ENCODE data around the gene HAPLN1. TPM values are rescaled to one million over a fixed set of nuclear protein-coding genes. Genes with fewer than 3 reads are reported as not detected.

HAPLN1 gene
- polyA plus RNA-seq, 1 experiment: not detected

GRCh38 chr5:83689881-83690280, 30.8 kb downstream of the HAPLN1 start:
- ChIA-PET POLR2A (no interaction called here), CTCF (interaction anchor here (1.7 kb wide), 1 partner anchor 22 kb away, joined by 3 read pairs; no protein-coding TSS in a partner anchor)
- Histone ChIP-seq H3K4me3 (ENCODE audit: low read depth, low read length) (no peak overlapping the region), H3K27me3 (ENCODE audit: control insufficient read depth, insufficient read depth, low read length) (no peaks in the 10 kb centered on the region), H3K27ac (ENCODE audit: low read depth, low read length) (no peak overlapping the region), H3K9me3 (ENCODE audit: control insufficient read depth, insufficient read depth, low read length) (no peaks in the 10 kb centered on the region)
- DNase-seq (ENCODE audit: low read depth, low spot score): no peak
- no peak for TF ChIP-seq CTCF (IDR thresholded peaks at IDR 0.05; ENCODE audit: low read depth, low read length)

GRCh38 chr5:83688281-83688680, 32.4 kb downstream of the HAPLN1 start:
- H3K4me3 ChIP-seq (ENCODE audit: low read depth, low read length): no peak overlapping the region
- no peak for TF ChIP-seq CTCF (IDR thresholded peaks at IDR 0.05; ENCODE audit: low read depth, low read length)
- ChIA-PET CTCF (interaction anchor here (1.7 kb wide), 1 partner anchor 24 kb away, joined by 3 read pairs; no protein-coding TSS in a partner anchor), POLR2A (no interaction called here)
- no peak for DNase-seq (ENCODE audit: low read depth, low spot score)
- H3K27me3 ChIP-seq (ENCODE audit: control insufficient read depth, insufficient read depth, low read length): no peaks in the 10 kb centered on the region
- H3K9me3 ChIP-seq (ENCODE audit: control insufficient read depth, insufficient read depth, low read length): no peaks in the 10 kb centered on the region
- no peak overlapping the region for H3K27ac ChIP-seq (ENCODE audit: low read depth, low read length)

GRCh38 chr5:83687124-83687619, 33.5 kb downstream of the HAPLN1 start:
- ChIA-PET CTCF (no interaction called here), POLR2A (no interaction called here)
- H3K4me3 ChIP-seq (ENCODE audit: low read depth, low read length): no peak overlapping the region
- no peaks in the 10 kb centered on the region for H3K9me3 ChIP-seq (ENCODE audit: control insufficient read depth, insufficient read depth, low read length)
- no peak for DNase-seq (ENCODE audit: low read depth, low spot score)
- no peak overlapping the region for H3K27ac ChIP-seq (ENCODE audit: low read depth, low read length)
- no peaks in the 10 kb centered on the region for H3K27me3 ChIP-seq (ENCODE audit: control insufficient read depth, insufficient read depth, low read length)
- no peak for TF ChIP-seq CTCF (IDR thresholded peaks at IDR 0.05; ENCODE audit: low read depth, low read length)

- POLR2A ChIA-PET: no interaction called here
- Histone ChIP-seq H3K27me3 (ENCODE audit: control insufficient read depth, insufficient read depth, low read length) (no peaks in the 10 kb centered on the region), H3K4me3 (ENCODE audit: low read depth, low read length) (no peak overlapping the region), H3K9me3 (ENCODE audit: control insufficient read depth, insufficient read depth, low read length) (no peaks in the 10 kb centered on the region), H3K27ac (ENCODE audit: low read depth, low read length) (no peak overlapping the region)
- TF ChIP-seq CTCF (IDR thresholded peaks at IDR 0.05; ENCODE audit: low read depth, low read length): no peak
- DNase-seq (ENCODE audit: low read depth, low spot score): no peak
- CTCF ChIA-PET: no interaction called here
Measured at GRCh38 chr5:83686251-83686650, 34.4 kb downstream of the HAPLN1 start.

GRCh38 chr5:83683836-83684235, 36.8 kb downstream of the HAPLN1 start:
- no peaks in the 10 kb centered on the region for H3K9me3 ChIP-seq (ENCODE audit: control insufficient read depth, insufficient read depth, low read length)
- H3K27me3 ChIP-seq (ENCODE audit: control insufficient read depth, insufficient read depth, low read length): no peaks in the 10 kb centered on the region
- H3K27ac ChIP-seq (ENCODE audit: low read depth, low read length): no peak overlapping the region
- ChIA-PET CTCF (no interaction called here), POLR2A (no interaction called here)
- TF ChIP-seq CTCF (IDR thresholded peaks at IDR 0.05; ENCODE audit: low read depth, low read length): no peak
- no peak overlapping the region for H3K4me3 ChIP-seq (ENCODE audit: low read depth, low read length)
- DNase-seq (ENCODE audit: low read depth, low spot score): no peak
